WTC11 (cell line): ENCODE measurements around the gene KCNIP1.

ENCODE experiments used
- ATF3 ChIP-seq: sonication (generic); formaldehyde crosslinking; conservative IDR thresholded peaks from 2 replicates; pipeline ENCODE4 v1.8.1; 2022; ENCODE audit warnings: mild to moderate bottlenecking, missing genetic modification reagents
- ATF6 ChIP-seq: sonication (generic); formaldehyde crosslinking; IDR thresholded peaks from 2 replicates; pipeline ENCODE4 v1.8.1; 2023; ENCODE audit warnings: mild to moderate bottlenecking, missing genetic modification reagents
- CTCF ChIP-seq: fragments of 200-600 bp; IDR thresholded peaks from 2 replicates; pipeline ENCODE4 v1.8.0; 2022; ENCODE audit warnings: antibody characterized with exemption
- MLX ChIP-seq: sonication (generic); formaldehyde crosslinking; IDR thresholded peaks from 2 replicates; pipeline ENCODE4 v1.8.1; 2023; ENCODE audit warnings: mild to moderate bottlenecking, missing genetic modification reagents, moderate library complexity
- NR3C1 ChIP-seq: sonication (generic); formaldehyde crosslinking; conservative IDR thresholded peaks from 2 replicates; pipeline ENCODE4 v1.8.1; 2023; ENCODE audit warnings: low read depth, mild to moderate bottlenecking, missing genetic modification reagents
- ZBTB21 ChIP-seq: sonication (generic); formaldehyde crosslinking; IDR thresholded peaks from 2 replicates; pipeline ENCODE4 v1.8.1; 2023; ENCODE audit warnings: mild to moderate bottlenecking, missing genetic modification reagents, borderline replicate concordance
- ZNF232 ChIP-seq: sonication (generic); formaldehyde crosslinking; IDR thresholded peaks from 2 replicates; pipeline ENCODE4 v1.8.0; 2022; ENCODE audit warnings: mild to moderate bottlenecking, missing genetic modification reagents
- ZNF317 ChIP-seq: sonication (generic); formaldehyde crosslinking; IDR thresholded peaks from 2 replicates; pipeline ENCODE4 v1.8.1; 2023; ENCODE audit warnings: low read depth, mild to moderate bottlenecking, moderate library complexity, missing genetic modification reagents, borderline replicate concordance

- TF ChIP-seq MLX (CRISPR knock-in tag): no peak
- TF ChIP-seq ATF6 (CRISPR knock-in tag): no peak
- TF ChIP-seq ATF3: no peak
- no peak for TF ChIP-seq ZBTB21 (CRISPR knock-in tag)
- TF ChIP-seq ZNF317 (CRISPR knock-in tag): no peak
- TF ChIP-seq ZNF232: no peak
- no peak for TF ChIP-seq NR3C1 (CRISPR knock-in tag)
- TF ChIP-seq CTCF: no peak
Measured at GRCh38 chr5:170760113-170760512, 256.3 kb downstream of the KCNIP1 start.
